GM21360 (cell line): ENCODE measurements around the gene TENM4.

Experiments
- ATAC-seq: cut with Tn5 transposase; IDR thresholded peaks from one replicate; pipeline ENCODE4 v1.9.1; 2021; ENCODE audit warnings: mild to moderate bottlenecking, moderate library complexity; ENCODE audit not compliant: unreplicated experiment

TENM4 gene

GRCh38 chr11:78694152-78694551 lies 746.7 kb downstream of the TENM4 start:
- ATAC-seq, result no peak

DNA sequence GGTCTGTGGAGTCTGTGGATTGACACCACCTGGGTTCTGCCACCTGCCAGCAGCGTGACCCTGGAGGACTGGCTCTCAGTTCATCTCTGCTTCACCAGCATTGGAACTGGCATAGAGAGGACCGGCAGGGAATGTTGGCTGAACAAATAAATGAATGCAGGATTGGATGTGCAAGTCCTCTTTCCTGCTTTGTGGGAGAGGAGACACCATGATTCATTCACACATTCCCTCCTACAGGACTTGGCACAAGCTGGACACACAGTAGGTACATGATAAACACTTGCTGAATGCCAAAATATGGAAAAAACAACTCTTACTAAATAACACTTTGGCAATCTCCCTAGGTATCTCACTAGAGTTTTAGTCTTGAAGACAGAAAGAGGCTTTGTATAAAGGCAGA lies 749.6 kb downstream of the TENM4 start:
- ATAC-seq, result no peak

- no peak for ATAC-seq
These were observed 750.4 kb downstream of the TENM4 start for GRCh38 chr11:78690352-78690987.

DNA sequence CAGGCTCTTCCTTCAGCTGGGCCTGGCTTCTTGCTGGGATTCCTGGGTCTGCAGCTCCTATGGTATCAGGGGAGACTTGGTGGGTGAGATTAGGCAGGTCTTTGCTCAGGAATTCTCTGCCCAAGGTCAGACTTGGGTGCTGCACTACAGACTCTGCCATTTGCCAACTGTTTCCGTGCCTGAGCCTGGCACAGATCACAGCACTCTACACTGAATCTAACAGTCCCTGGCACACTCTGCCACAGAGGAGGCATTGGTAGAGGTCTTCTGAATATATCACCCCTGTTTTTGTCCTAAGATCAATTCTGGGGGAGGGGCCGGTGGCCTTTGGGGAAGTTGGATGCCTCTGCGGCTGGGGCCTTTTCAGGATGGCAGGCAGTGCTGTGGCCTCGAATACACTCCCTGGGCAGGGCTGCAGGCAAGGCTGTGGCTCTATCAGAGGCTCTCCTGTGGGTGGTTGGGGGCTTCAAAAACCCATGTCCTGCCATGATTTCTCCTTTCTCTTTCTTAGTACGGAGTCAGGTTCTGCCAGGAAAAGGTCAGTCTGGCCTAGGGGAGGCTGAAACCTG lies 751.2 kb downstream of the TENM4 start:
- no peak for ATAC-seq

- no peak for ATAC-seq
These were observed 751.7 kb downstream of the TENM4 start for GRCh38 chr11:78689101-78689500.

- ATAC-seq, result no peak
These were observed 752.4 kb downstream of the TENM4 start for GRCh38 chr11:78688460-78688859.

DNA sequence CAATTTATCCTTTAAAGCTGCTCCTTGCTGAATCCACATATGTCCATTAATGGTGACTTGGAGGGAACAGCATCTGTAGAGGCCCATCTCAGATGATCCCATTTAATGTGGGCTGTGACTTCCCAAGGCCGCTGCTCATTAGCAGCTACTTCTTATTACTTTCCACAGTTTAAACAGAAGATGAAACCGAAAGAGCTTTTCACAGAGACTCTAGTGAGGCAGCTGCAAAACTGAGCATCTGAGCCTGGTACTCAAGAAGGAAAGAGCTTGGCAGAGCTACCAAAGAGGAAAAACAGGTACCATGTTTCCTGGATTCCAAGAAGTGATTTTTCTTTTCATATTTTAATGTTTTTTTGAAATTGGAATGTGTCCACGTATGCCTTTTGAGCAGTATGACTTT lies 755.7 kb downstream of the TENM4 start:
- no peak for ATAC-seq

GRCh38 chr11:78684377-78684776 lies 756.5 kb downstream of the TENM4 start:
- no peak for ATAC-seq

DNA sequence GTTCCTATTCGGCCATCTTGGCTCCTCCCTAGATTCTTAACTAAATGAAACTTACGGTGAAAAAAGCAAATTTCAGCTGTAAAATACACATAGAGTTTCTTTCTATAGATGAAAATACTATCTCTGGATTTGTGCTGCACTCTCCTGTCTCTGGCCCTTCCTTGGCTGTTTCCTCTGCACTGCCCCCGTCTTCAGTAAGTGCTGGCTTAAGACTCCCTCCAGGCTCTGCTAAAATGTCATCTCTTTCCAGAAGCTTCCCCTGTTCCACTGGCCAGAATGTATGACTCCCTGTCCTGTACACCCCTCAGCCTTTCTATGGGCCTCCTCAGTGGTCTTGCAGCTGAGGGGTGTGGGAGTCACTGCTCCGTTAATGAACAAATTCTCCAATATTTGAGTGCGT lies 757.1 kb downstream of the TENM4 start:
- ATAC-seq, result no peak

DNA sequence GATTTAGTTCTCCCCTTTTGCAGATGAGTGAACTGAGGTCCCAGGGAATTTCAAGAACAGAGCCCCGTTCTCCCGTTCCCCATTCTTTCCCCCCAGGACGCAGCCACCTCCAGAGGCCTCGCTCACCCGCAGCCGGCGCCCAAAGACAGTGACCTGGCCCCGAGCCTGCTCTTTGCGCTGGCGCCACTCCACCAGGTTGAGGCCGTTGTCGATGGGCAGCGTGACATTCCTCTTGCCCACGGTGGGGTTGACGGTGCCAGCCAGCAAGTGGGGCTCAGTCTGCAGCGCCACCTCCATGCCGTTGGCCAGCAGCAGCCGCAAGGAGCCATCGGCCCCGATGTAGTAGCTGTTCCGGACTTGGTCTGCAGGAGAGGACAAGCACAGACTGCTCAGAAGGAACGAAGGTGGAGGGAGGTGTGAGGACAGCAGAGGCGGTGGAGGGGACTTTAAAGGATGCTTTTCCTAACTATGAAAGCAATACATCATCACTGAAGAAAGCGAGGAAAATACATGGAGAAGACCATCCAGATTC lies 764.7 kb downstream of the TENM4 start:
- ATAC-seq, result no peak

DNA sequence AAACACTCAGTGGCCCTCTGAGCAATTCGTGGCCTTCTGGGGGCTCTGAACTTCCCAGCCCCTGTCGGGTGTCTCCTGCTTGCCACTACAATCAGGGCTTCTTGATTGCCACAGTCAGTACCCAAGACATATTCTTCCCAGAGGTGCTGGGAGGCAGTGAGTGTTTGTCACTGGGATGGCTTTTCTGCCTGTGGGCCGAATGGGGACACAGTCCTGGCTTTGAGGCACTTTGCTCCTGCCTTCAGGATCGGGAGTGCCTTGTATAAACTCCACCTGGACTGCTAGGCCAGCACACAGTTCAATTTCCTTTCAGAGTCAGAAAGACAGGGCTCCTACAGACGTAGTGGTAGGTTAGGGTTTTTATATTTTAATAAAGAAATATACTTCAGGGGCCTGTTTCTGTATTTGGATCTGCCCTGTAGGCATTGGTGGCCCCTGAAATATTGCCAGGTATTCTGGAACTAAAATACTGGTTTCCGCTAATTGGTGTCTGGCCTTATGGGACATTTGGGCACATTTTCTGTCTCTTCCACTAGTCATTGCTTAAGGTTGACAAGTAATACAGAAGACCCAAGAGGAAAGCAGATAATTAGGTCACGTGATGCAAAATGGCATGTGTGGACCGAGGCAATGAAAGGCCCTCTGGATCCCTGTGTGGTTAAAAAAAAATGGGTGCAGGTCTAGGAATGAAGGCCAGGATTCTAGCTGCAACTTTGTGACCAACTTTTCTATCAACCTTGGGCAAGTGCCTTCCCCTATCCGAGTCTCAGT lies 767.8 kb downstream of the TENM4 start:
- no peak for ATAC-seq

GRCh38 chr11:78669249-78669648 lies 771.6 kb downstream of the TENM4 start:
- no peak for ATAC-seq

DNA sequence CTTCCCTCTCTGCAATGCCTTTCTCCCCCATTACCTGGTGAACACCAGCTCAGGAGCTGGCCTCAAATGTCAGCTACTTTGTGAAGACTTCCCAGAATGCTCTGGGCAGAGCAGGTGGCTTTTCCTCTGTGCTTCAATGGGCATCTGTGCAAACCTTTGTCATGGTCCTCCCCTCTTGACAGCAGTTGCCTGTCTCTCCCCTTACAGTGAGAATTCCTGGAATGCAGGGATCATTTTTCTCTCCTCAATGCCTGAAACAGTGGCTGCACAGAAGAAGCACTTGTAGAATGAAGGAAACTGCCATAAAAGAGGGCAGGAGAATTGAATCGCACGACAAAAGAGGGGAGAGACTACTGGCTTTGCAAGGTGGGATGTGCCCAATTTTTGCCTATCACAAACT lies 773.4 kb downstream of the TENM4 start:
- no peak for ATAC-seq

- ATAC-seq, result no peak
These were observed 774.1 kb downstream of the TENM4 start for GRCh38 chr11:78666675-78667160.

GRCh38 chr11:78664636-78665035 lies 776.2 kb downstream of the TENM4 start:
- no peak for ATAC-seq

DNA sequence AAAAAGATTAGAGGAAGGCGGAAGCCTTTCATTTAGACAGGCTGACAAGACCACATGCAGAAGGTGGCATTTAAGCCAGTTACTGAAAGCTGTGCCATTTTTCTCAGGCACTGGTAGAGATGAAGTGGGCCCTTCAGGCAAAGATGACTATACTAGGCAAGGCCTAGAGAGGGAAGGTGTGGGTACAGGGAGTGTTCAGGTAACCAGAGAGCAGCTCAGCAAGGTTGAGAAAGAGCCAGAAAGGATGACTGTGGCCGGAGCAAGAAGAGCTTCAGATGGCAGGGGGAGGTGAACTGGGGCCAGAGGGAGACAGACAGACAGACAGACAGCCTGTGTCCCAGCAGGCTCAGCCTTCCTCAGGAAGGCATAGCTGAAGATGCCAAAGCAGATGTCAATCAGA lies 778.0 kb downstream of the TENM4 start:
- no peak for ATAC-seq

DNA sequence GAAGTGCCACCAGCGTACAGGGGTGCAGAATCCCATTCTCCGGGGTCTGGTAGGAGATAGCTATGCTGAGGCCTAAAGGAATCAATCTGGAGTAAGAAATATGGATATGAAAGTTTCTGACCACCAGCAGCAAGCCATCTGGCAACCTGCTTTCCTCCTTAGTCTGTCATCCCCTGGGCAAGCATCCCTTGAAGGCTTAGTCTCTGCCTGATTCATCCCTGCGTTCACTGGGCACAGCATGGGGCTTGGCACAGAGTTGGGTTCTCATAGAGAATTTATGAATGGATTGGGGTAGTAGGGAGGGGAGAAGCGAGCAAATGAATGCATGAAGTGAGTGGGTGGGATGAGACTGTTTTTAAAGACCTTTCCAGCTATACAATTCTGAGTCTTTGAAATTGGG lies 780.4 kb downstream of the TENM4 start:
- no peak for ATAC-seq

- ATAC-seq, result no peak
These were observed 781.2 kb downstream of the TENM4 start for GRCh38 chr11:78659326-78660270.

GRCh38 chr11:78657968-78658839 lies 782.6 kb downstream of the TENM4 start:
- no peak for ATAC-seq

DNA sequence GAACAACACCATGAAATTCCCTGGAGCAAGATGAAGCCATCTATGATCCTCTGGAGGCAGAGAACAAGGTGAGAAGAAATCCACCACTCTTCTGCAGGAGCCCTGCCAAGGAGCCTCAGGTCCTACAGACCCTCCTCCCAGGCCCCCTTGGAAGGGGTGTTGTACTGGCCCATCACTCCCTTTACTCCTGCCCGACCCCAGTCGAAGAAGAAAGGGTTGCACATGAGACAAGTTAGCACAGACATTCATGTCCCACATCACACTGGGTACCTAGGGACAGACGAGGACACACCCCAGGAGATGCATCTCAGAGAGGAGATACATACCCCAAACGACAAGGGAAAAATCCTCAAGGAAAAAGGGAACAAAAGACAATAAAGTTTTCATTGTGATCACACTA lies 783.4 kb downstream of the TENM4 start:
- no peak for ATAC-seq
